ENCODE measurements around the gene PRKCG. TPM values are rescaled to one million over a fixed set of nuclear protein-coding genes. Genes with fewer than 3 reads are reported as not detected.
"Not testable (repeated sequence)": the region's sequence is repeated elsewhere in the genome, so short reads cannot be mapped to it uniquely, and the experiment has no call there.

The PRKCG gene
- not detected for polyA plus RNA-seq

- no peak within 1 kb of the TSS for H3K27ac Mint-ChIP-seq
- no peaks in the 10 kb centered on the region for H3K36me3 Mint-ChIP-seq
- peaks cover 30% of the 10 kb centered on the region for H3K27me3 Mint-ChIP-seq
- H3K4me3 Mint-ChIP-seq, result peak within 1 kb of the TSS in 3 of 4 donors; percentile 6 to 84 (median 12)
- H3K9me3 Mint-ChIP-seq, result peaks cover 0 to 6% (median 0%) of the 10 kb centered on the region in 3 donors
- peaks cover 10 to 15% (median 14%) of the 10 kb centered on the region in 3 donors for H3K4me1 Mint-ChIP-seq
Measured at GRCh38 chr19:53881482-53882390, at the start of gene PRKCG. TSS of gene PRKCG (plus strand) at chr19:53882197. CDS start at chr19:53882495, 298 bp downstream.

DNA sequence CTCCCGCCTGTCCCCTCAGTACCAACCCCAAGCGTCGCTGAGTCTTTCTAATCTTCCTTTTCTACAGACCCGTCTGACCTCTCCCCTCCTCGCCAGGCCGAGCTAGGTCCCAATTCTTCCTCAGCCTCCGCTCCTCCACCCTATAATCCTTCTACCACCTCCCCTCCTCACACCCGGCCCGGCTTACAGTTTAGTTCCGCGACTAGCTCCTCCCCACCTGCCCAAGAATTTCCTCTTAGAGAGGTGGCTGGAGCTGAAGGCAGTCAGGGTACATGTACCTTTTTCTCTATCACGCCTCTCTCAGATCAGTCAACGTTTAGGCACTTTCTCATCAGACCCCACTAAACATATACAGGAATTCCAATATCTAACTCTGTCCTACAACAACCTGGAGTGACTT is 49.1 kb upstream of the PRKCG start:
- not testable (repeated sequence) for H3K36me3 Mint-ChIP-seq, H3K27ac Mint-ChIP-seq
- peaks cover 18% of the 10 kb centered on the region for H3K27me3 Mint-ChIP-seq

DNA sequence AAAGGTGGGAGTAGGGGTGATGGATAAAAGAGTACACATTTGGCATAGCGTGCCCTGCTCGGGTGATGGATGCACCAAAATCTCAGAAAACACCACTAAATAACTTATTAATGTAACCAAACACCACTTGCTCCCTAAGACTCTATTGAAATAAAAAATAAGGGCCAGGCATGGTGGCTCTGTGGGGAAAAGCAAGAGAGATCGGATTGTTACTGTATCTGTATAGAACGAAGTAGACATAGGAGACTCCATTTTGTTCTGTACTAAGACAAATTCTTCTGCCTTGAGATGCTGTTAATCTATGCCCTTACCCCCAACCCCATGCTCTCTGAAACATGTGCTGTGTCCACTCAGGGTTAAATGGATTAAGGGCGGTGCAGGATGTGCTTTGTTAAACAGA is 43.6 kb upstream of the PRKCG start:
- H3K27ac Mint-ChIP-seq, H3K4me3 Mint-ChIP-seq, H3K36me3 Mint-ChIP-seq, H3K27me3 Mint-ChIP-seq, H3K9me3 Mint-ChIP-seq, H3K4me1 Mint-ChIP-seq: not testable (repeated sequence)

More for the DNA sequence above, 49.1 kb upstream of the PRKCG start:
- H3K4me1 Mint-ChIP-seq, H3K9me3 Mint-ChIP-seq: not testable (repeated sequence)
- H3K4me3 Mint-ChIP-seq, result peak overlapping the region in 1 of 4 donors; percentile 30

GRCh38 chr19:53840241-53840640 is 41.8 kb upstream of the PRKCG start:
- H3K27ac Mint-ChIP-seq, result not testable (repeated sequence)

GRCh38 chr19:53840914-53841313 is 41.1 kb upstream of the PRKCG start:
- not testable (repeated sequence) for H3K4me1 Mint-ChIP-seq, H3K27me3 Mint-ChIP-seq, H3K4me3 Mint-ChIP-seq, H3K27ac Mint-ChIP-seq, H3K9me3 Mint-ChIP-seq, H3K36me3 Mint-ChIP-seq

More at GRCh38 chr19:53840241-53840640, 41.8 kb upstream of the PRKCG start:
- H3K4me1 Mint-ChIP-seq, H3K4me3 Mint-ChIP-seq, H3K9me3 Mint-ChIP-seq, H3K36me3 Mint-ChIP-seq, H3K27me3 Mint-ChIP-seq: not testable (repeated sequence)

GRCh38 chr19:53844849-53845246 is 37.1 kb upstream of the PRKCG start:
- Mint-ChIP-seq H3K27ac (no peak overlapping the region), H3K27me3 (peaks cover 16% of the 10 kb centered on the region), H3K36me3 (no peaks in the 10 kb centered on the region), H3K9me3 (peaks cover 0 to 2% (median 0%) of the 10 kb centered on the region in 3 donors), H3K4me3 (no peak overlapping the region), H3K4me1 (peaks cover 4 to 9% (median 5%) of the 10 kb centered on the region in 3 donors)

DNA sequence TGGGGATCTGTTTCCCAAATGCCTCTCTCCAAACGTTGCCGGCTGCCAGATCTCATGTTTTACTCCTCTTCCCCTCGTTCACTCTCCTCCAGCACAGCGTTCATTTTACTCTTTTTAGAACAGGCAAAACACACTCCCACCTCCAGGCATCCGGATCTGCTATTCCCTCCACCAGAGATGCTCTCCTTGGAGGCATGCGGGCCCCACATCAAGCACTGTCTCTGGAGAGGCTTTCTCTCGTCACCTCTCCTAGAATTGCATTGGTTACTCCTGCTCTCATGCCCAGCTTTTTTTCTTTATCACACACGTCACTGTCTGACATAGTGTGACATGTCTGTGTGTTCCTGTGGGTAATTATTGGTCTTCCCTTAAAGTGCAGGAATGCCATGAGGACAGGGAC is 34.4 kb upstream of the PRKCG start:
- no peak overlapping the region for H3K27ac Mint-ChIP-seq
- peaks cover 0 to 3% (median 0%) of the 10 kb centered on the region in 3 donors for H3K9me3 Mint-ChIP-seq
- H3K36me3 Mint-ChIP-seq, result no peaks in the 10 kb centered on the region
- H3K27me3 Mint-ChIP-seq, result peaks cover 25% of the 10 kb centered on the region
- no peak overlapping the region for H3K4me3 Mint-ChIP-seq
- H3K4me1 Mint-ChIP-seq, result peaks cover 7 to 14% (median 10%) of the 10 kb centered on the region in 3 donors

- Mint-ChIP-seq H3K4me1 (peaks cover 12 to 16% (median 15%) of the 10 kb centered on the region in 3 donors), H3K36me3 (no peaks in the 10 kb centered on the region), H3K4me3 (no peak overlapping the region), H3K27me3 (peaks cover 31% of the 10 kb centered on the region), H3K9me3 (peaks cover 0 to 6% (median 0%) of the 10 kb centered on the region in 3 donors), H3K27ac (peak overlapping the region in 1 of 3 donors; percentile 91)
Measured at GRCh38 chr19:53849237-53849676, 32.7 kb upstream of the PRKCG start.

- H3K36me3 Mint-ChIP-seq, result no peaks in the 10 kb centered on the region
- H3K4me1 Mint-ChIP-seq, result peaks cover 12 to 15% (median 13%) of the 10 kb centered on the region in 3 donors
- H3K9me3 Mint-ChIP-seq, result peaks cover 0 to 4% (median 0%) of the 10 kb centered on the region in 3 donors
- H3K27me3 Mint-ChIP-seq, result peaks cover 27% of the 10 kb centered on the region
- peak overlapping the region in 1 of 4 donors; percentile 32 for H3K4me3 Mint-ChIP-seq
- H3K27ac Mint-ChIP-seq, result no peak overlapping the region
Measured at GRCh38 chr19:53853707-53854106, 28.3 kb upstream of the PRKCG start.

GRCh38 chr19:53864308-53864836 is 17.6 kb upstream of the PRKCG start:
- Mint-ChIP-seq H3K9me3 (no peaks in the 10 kb centered on the region), H3K27ac (peak overlapping the region in 2 of 3 donors; percentile 31 to 98), H3K4me1 (peaks cover 3 to 12% (median 6%) of the 10 kb centered on the region in 3 donors), H3K36me3 (peaks cover 2% of the 10 kb centered on the region), H3K27me3 (peaks cover 4% of the 10 kb centered on the region), H3K4me3 (peak overlapping the region in 1 of 4 donors; percentile 24)

DNA sequence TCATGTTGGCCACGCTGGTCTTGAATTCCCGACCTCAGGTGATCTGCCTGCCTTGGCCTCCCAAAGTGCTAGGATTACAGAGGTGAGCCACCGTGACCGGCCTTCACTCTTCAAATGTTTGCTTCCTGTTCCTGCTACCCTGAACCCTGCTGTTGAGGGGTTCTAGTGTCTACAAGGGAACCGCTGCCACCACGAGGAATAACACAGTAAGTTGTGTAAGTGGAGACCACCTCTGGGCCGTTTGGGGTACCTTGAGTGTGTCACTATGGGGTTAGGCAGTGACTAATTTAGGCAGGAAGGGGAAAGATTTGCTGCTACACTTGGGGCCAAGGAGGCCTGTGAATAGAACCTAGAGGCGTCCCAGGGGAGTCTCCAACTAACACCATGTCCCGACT is 16.5 kb upstream of the PRKCG start:
- peaks cover 3 to 13% (median 8%) of the 10 kb centered on the region in 3 donors for H3K4me1 Mint-ChIP-seq
- H3K27ac Mint-ChIP-seq, result peak overlapping the region in 2 of 3 donors; percentile 98 to 100
- H3K9me3 Mint-ChIP-seq, result no peaks in the 10 kb centered on the region
- H3K36me3 Mint-ChIP-seq, result no peaks in the 10 kb centered on the region
- H3K4me3 Mint-ChIP-seq, result peak overlapping the region in 3 of 4 donors; percentile 12 to 86 (median 77)
- peaks cover 4% of the 10 kb centered on the region for H3K27me3 Mint-ChIP-seq

DNA sequence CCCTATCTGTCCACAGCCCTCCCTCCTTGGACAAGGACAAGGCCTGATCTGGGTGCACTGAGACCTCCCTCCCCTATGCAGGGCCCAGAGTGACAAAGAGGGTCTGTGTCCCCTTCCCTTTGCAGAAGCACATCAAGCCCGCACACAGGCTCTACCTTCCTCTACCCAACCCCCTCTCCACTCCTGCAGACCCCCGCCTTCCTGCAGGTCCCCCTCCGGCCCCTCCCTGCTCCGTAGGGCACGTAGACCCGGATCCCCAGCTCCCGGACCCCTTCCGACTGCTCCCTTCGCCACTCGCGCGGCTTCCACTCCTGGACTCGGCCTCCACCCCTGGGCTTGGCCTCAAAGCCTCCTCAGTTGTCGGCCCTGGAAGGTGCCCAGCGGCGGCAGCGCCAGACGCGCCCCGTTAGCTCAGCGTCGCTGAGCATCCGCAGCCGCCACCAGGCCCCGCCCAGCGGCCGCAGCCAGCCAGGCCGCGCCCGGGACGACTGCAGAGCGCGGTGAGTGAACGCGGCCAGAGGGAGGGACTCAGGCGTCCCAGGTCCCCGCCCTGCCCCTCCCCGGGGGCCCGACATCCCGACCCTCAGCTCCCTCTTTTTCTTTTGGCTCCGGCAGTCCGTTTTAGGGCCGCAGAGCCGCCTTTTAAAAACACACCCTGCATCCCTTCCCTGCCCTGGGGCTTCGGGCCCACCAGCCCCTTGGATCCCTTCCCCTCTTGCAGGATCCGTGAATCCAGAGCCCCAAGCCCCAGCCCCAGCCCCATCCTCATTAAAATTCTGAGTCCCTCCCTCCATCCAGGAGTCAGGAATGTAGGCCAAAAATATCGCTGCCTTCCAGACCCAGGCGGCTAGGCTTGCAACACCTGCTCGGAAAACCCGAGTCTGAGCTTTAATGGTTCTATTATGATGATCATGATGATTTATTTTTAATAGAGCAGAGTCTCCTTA is 15.8 kb upstream of the PRKCG start:
- Mint-ChIP-seq H3K4me3 (peak overlapping the region; percentile 86 to 98 (median 91)), H3K27ac (peak overlapping the region; percentile 96 to 100 (median 98)), H3K9me3 (no peaks in the 10 kb centered on the region)

GRCh38 chr19:53866865-53867224 is 15.2 kb upstream of the PRKCG start:
- peaks cover 13 to 22% (median 20%) of the 10 kb centered on the region in 3 donors for H3K4me1 Mint-ChIP-seq
- H3K4me3 Mint-ChIP-seq, result peak overlapping the region; percentile 86 to 98 (median 91)
- H3K9me3 Mint-ChIP-seq, result no peaks in the 10 kb centered on the region

More for the DNA sequence above, 15.8 kb upstream of the PRKCG start:
- Mint-ChIP-seq H3K27me3 (peaks cover 4% of the 10 kb centered on the region), H3K4me1 (peaks cover 8 to 17% (median 14%) of the 10 kb centered on the region in 3 donors), H3K36me3 (no peaks in the 10 kb centered on the region)

DNA sequence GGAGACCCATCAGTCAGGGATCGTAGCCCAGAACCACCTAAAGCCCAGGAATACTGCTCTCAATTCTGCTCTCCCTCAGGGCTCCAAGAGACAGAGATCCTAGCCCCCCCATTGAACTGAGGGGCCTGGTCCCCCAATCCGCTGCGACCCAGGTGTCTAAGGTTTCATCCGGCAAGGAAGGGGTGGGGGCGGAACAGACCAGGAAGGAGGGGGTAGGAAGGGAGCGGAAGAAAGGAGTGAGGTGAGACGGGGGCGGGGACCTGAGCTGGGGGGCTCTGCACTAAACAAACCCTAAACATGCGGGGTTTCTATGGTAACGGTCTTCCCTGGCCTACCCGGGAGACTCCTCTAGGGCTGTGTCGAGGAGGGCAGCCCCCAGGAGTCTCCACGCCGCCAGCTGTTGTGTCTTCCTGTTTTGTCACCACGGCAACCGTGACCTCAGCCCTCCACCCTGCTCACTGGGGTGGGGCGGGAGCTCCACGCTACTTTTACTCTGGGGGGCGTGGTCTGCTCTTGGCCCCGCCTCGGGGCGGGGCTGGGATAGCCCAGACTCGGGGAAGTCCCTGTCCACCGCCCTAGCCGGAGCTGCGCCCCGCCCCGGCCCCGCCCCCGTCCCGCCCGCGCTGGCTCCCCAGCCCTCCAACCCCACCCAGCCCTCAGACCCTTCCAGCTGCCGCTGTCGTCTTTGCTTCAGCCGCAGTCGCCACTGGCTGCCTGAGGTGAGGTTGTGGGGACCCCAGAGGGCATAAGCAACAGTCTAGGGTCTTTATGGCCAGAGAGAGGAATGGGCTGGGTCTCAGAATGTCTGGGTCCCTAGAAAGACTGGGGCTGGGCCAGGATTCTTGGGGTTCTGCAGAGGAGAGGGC is 14.5 kb upstream of the PRKCG start, which contains the start of gene MYADM:
MYADM (plus strand) TSS at position 659 of the 866 bp plus-strand sequence. CDS start 5,647 bp downstream, outside the sequence.
- H3K36me3 Mint-ChIP-seq, result peaks cover 2% of the 10 kb centered on the region
- H3K4me3 Mint-ChIP-seq, result peak within 1 kb of the TSS; percentile 86 to 98 (median 92)
- peak within 1 kb of the TSS; percentile 96 to 100 (median 98) for H3K27ac Mint-ChIP-seq
- peaks cover 13 to 22% (median 20%) of the 10 kb centered on the region in 3 donors for H3K4me1 Mint-ChIP-seq
- H3K9me3 Mint-ChIP-seq, result no peaks in the 10 kb centered on the region
- H3K27me3 Mint-ChIP-seq, result peaks cover 4% of the 10 kb centered on the region

More at GRCh38 chr19:53866865-53867224, 15.2 kb upstream of the PRKCG start:
- Mint-ChIP-seq H3K27me3 (peaks cover 4% of the 10 kb centered on the region), H3K27ac (peak overlapping the region; percentile 96 to 100 (median 98)), H3K36me3 (peaks cover 2% of the 10 kb centered on the region)

Measured in IgD-negative memory B cell (primary cell).